Thymus (tissue), 11 donors: ENCODE results near the gene GNA12. TPM values are rescaled to one million over a fixed set of nuclear protein-coding genes. Genes with fewer than 3 reads are reported as not detected.
A peak's percentile ranks its signal among the peaks of the same experiment; 100 is the strongest.
"Not testable (repeated sequence)": the region's sequence is repeated elsewhere in the genome, so short reads cannot be mapped to it uniquely, and the experiment has no call there.

Experiments
- DNase-seq, 9 donors: peaks; one replicate each; pipeline ENCODE4 v3.0.0-alpha.2; 2013; ENCODE audit warnings: low spot score in 9 of 9, low read depth in 6 of 9, missing footprints in 1 of 9
- H3K27ac ChIP-seq, 2 donors: one replicate each; pipeline ENCODE4 v1.5.1; 2013; ENCODE audit warnings: control low read depth in 1 of 2, low read depth in 1 of 2, low read length in 1 of 2, mild to moderate bottlenecking in 1 of 2, moderate library complexity in 1 of 2
- H3K27me3 ChIP-seq, 2 donors: one replicate each; pipeline ENCODE4 v1.5.1; 2013; ENCODE audit warnings: low read length in 1 of 2; ENCODE audit not compliant: control insufficient read depth in 2 of 2, insufficient read depth in 1 of 2
- H3K36me3 ChIP-seq, 2 donors: one replicate each; pipeline ENCODE4 v1.5.1; 2013; ENCODE audit warnings: low read length in 1 of 2, mild to moderate bottlenecking in 1 of 2, moderate library complexity in 1 of 2; ENCODE audit not compliant: control insufficient read depth in 2 of 2, insufficient read depth in 2 of 2
- H3K4me1 ChIP-seq, 2 donors: one replicate each; pipeline ENCODE4 v1.5.1; 2013; ENCODE audit warnings: low read length in 2 of 2; ENCODE audit not compliant: control insufficient read depth in 2 of 2, insufficient read depth in 2 of 2
- H3K4me3 ChIP-seq, 2 donors: one replicate each; pipeline ENCODE4 v1.5.1; 2013; ENCODE audit warnings: low read length in 2 of 2, control low read depth in 1 of 2, mild to moderate bottlenecking in 1 of 2
- H3K9me3 ChIP-seq, 2 donors: one replicate each; pipeline ENCODE4 v1.5.1; 2013; ENCODE audit warnings: low read length in 1 of 2, mild to moderate bottlenecking in 1 of 2; ENCODE audit not compliant: control insufficient read depth in 2 of 2, insufficient read depth in 1 of 2
- WGBS: extraction: QIAGEN DNeasy Blood & Tissue Kit; methylation state at CpG from one replicate; pipeline ENCODE4 v1.1.7; 2013; 5-methylcytosine and 5-hydroxymethylcytosine counted together
- polyA plus RNA-seq: library from polyadenylated mRNA; stranded (reverse); fragments of 200-250 nt; gene quantifications from one replicate; pipeline ENCODE4 v1.2.3, GENCODE V29; 2013
- total RNA-seq: library from RNA; stranded (reverse); fragments of 120-200 nt; gene quantifications from one replicate; pipeline ENCODE4 v1.2.4, GENCODE V29; 2013
- donor health status: healthy.

GNA12 gene
- total and polyA plus RNA-seq, 2 donors = 4.4 to 11.9 TPM

DNA sequence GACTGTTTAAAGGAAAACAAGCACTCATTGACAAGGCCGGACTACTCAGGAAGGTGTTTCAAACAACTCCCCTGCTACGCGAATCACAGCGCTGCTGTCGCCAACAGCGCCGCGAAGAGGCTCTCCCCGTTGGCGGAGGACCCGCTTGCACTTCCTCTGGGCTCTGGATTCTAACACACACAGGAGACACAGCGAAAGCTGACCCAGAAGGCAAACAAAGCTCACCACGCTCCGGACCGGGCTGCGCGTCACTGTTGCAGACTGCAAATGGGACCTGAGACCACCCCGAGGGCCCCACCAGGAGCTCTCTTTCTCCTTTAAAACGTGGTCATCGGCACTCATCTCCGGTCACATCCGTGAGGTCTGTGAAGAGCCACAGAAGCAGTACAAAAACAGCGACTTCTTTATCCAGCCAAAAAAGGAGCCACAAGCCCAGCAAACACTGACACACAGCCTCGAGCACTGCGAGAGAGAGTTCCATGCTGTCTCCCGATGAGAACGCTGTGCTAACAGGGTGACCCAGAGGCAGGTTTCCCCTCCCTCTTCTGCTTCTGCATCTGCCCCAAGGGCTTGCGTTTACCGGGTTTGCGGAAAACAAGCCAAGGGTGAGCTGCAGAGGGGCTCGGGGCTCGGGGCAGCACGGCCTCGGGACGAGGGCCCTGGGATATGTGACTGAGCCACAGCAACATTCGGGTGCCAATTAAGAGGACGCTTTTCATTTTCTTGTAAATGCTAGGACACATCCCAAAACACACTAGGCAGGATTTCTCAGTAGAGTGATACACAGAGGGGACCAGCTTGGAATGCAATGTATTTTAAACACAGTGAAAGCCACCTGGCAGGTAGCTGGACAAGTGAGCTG is 114.8 kb downstream of the GNA12 start:
- no peak overlapping the region for H3K4me3 ChIP-seq
- H3K9me3 ChIP-seq = no peaks in the 10 kb centered on the region
- H3K36me3 ChIP-seq = no peaks in the 10 kb centered on the region
- peaks cover 2 to 20% of the 10 kb centered on the region in 2 donors for H3K27me3 ChIP-seq
- H3K4me1 ChIP-seq = peaks cover 0 to 23% of the 10 kb centered on the region in 2 donors
- WGBS = 92% methylated on average over 37 of the region's 37 CpGs
- DNase-seq = no peak
- no peak overlapping the region for H3K27ac ChIP-seq

GRCh38 chr7:2728316-2729030 is 115.6 kb downstream of the GNA12 start:
- no peaks in the 10 kb centered on the region for H3K36me3 ChIP-seq
- H3K4me1 ChIP-seq = peaks cover 0 to 21% of the 10 kb centered on the region in 2 donors
- H3K9me3 ChIP-seq = no peaks in the 10 kb centered on the region
- H3K27me3 ChIP-seq = peaks cover 1 to 16% of the 10 kb centered on the region in 2 donors
- no peak for DNase-seq
- 83% methylated on average over 15 of the region's 15 CpGs for WGBS
- H3K27ac ChIP-seq = no peak overlapping the region
- H3K4me3 ChIP-seq = no peak overlapping the region

GRCh38 chr7:2727206-2727605 is 116.9 kb downstream of the GNA12 start:
- WGBS = 82% methylated on average over 13 of the region's 13 CpGs
- not testable (repeated sequence) for H3K27ac ChIP-seq, H3K9me3 ChIP-seq, H3K36me3 ChIP-seq, DNase-seq, H3K4me3 ChIP-seq
- peaks cover 0 to 26% of the 10 kb centered on the region in 2 donors for H3K4me1 ChIP-seq
- peaks cover 2 to 18% of the 10 kb centered on the region in 2 donors for H3K27me3 ChIP-seq

DNA sequence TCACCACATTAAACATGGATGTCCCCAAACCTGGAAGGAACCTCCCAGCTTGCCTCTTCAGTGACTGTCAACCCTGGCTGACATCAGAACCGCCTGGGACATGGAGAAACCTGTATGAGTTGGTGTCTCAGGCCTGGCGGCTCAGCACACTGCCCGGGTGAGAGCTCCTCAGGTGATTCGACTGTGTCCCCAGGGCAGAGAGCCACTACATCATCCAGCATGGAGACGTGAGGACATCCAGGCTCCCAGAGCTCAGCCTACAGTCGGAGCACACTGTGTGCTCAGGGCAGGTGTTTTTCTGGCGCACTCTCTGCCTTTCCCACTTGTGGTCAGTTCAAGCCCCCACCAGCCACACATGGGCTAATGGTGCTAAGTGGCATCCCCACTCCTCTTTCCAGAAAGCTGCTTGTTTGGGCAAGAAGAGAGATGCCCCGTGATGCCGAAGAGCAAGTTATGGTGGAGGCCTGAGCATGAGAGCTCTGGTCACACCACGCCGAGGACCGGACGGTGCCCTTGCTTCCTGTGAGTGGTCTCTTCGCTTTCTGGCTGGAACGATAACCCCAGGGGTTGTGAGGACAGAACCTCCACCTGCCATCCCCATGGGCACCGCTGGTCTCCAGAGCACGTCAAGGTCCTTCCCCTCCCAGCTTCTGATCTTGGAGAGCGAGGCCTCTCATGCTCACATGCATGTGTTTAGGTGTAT is 117.6 kb downstream of the GNA12 start:
- Histone ChIP-seq H3K4me3 (no peak overlapping the region), H3K4me1 (peaks cover 0 to 26% of the 10 kb centered on the region in 2 donors), H3K36me3 (no peaks in the 10 kb centered on the region), H3K27me3 (peaks cover 2 to 24% of the 10 kb centered on the region in 2 donors), H3K27ac (no peak overlapping the region), H3K9me3 (no peaks in the 10 kb centered on the region)
- WGBS = 92% methylated on average over 18 of the region's 18 CpGs
- no peak for DNase-seq

GRCh38 chr7:2725178-2726105 is 118.7 kb downstream of the GNA12 start:
- 99% methylated on average over 34 of the region's 34 CpGs for WGBS
- H3K27me3 ChIP-seq = peaks cover 5 to 33% of the 10 kb centered on the region in 2 donors
- DNase-seq = no peak
- H3K4me3 ChIP-seq = no peak overlapping the region
- H3K27ac ChIP-seq = no peak overlapping the region
- no peaks in the 10 kb centered on the region for H3K36me3 ChIP-seq
- peaks cover 0 to 4% of the 10 kb centered on the region in 2 donors for H3K9me3 ChIP-seq
- H3K4me1 ChIP-seq = peaks cover 0 to 33% of the 10 kb centered on the region in 2 donors

GRCh38 chr7:2724453-2725177 is 119.5 kb downstream of the GNA12 start:
- peak in 1 of 9 donors; percentile 59 for DNase-seq
- Histone ChIP-seq H3K27me3 (peaks cover 8 to 41% of the 10 kb centered on the region in 2 donors), H3K36me3 (no peaks in the 10 kb centered on the region), H3K27ac (no peak overlapping the region), H3K4me1 (peaks cover 0 to 33% of the 10 kb centered on the region in 2 donors), H3K9me3 (peaks cover 0 to 4% of the 10 kb centered on the region in 2 donors), H3K4me3 (no peak overlapping the region)
- 66% methylated on average over 31 of the region's 31 CpGs for WGBS

GRCh38 chr7:2724036-2724435 is 120.1 kb downstream of the GNA12 start:
- Histone ChIP-seq H3K4me1 (peaks cover 0 to 36% of the 10 kb centered on the region in 2 donors), H3K27me3 (peaks cover 10 to 44% of the 10 kb centered on the region in 2 donors)
- H3K27ac ChIP-seq, DNase-seq, H3K9me3 ChIP-seq, H3K4me3 ChIP-seq, H3K36me3 ChIP-seq: not testable (repeated sequence)
- 96% methylated on average over 15 of the region's 15 CpGs for WGBS
